HAP-1 (cell line): ENCODE results near the gene CD55.

ENCODE experiments used
- DNase-seq, 2 experiments: peaks; one replicate each; pipeline ENCODE4 v3.0.0-alpha.2; 2016 to 2020; ENCODE audit warnings: low spot score in 2 of 2
- H3K27me3 ChIP-seq: fragments of 250-450 bp; sonication (Bioruptor Pico); 2 replicates; pipeline ENCODE4 v1.5.1; 2020; ENCODE audit warnings: low read depth, mild to moderate bottlenecking, moderate library complexity
- H3K36me3 ChIP-seq: fragments of 250-450 bp; sonication (Bioruptor Pico); replicated peaks from 2 replicates; pipeline ENCODE4 v1.5.1; 2020; ENCODE audit warnings: mild to moderate bottlenecking
- H3K4me1 ChIP-seq: fragments of 250-450 bp; sonication (Bioruptor Pico); 2 replicates; pipeline ENCODE4 v1.5.1; 2020; ENCODE audit warnings: mild to moderate bottlenecking
- H3K4me3 ChIP-seq: fragments of 250-450 bp; sonication (Bioruptor Pico); 2 replicates; pipeline ENCODE4 v1.5.1; 2020; ENCODE audit warnings: mild to moderate bottlenecking, moderate library complexity
- H3K9me3 ChIP-seq: fragments of 250-450 bp; sonication (Bioruptor Pico); 2 replicates; pipeline ENCODE4 v1.5.1; 2020; ENCODE audit warnings: mild to moderate bottlenecking, moderate library complexity
- in situ Hi-C: fragments of 300-500 bp; cut with MboI; formaldehyde crosslinking; loops from 3 replicates; pipeline ENCODE4 v1.14.3; 2020; ENCODE audit warnings: low sequenced_read_pairs, inconsistent platforms, mixed read lengths

Gene CD55

GRCh38 chr1:207328908-207329440, 7.5 kb downstream of the CD55 start:
- in situ Hi-C loops = no loop called here

GRCh38 chr1:207329469-207329868, 8.0 kb downstream of the CD55 start:
- H3K36me3 ChIP-seq = peaks cover 79% of the 10 kb centered on the region
- H3K4me1 ChIP-seq = no peaks in the 10 kb centered on the region
- in situ Hi-C loops = no loop called here

More at GRCh38 chr1:207328908-207329440, 7.5 kb downstream of the CD55 start:
- Histone ChIP-seq H3K9me3 (peaks cover 3% of the 10 kb centered on the region; the same call in 1 of the 2 replicates), H3K27me3 (no peaks in the 10 kb centered on the region), H3K4me1 (no peaks in the 10 kb centered on the region), H3K36me3 (peaks cover 79% of the 10 kb centered on the region), H3K4me3 (no peak overlapping the region)
- DNase-seq = no peak

GRCh38 chr1:207330011-207330710, 8.7 kb downstream of the CD55 start:
- peaks cover 3% of the 10 kb centered on the region; the same call in 1 of the 2 replicates for H3K9me3 ChIP-seq
- peaks cover 77% of the 10 kb centered on the region for H3K36me3 ChIP-seq
- H3K27me3 ChIP-seq = no peaks in the 10 kb centered on the region
- no peak for DNase-seq
- H3K4me3 ChIP-seq = no peak overlapping the region
- no peaks in the 10 kb centered on the region for H3K4me1 ChIP-seq
- in situ Hi-C loops = no loop called here

More at GRCh38 chr1:207329469-207329868, 8.0 kb downstream of the CD55 start:
- H3K27me3 ChIP-seq = no peaks in the 10 kb centered on the region
- no peak for DNase-seq
- peaks cover 3% of the 10 kb centered on the region; the same call in 1 of the 2 replicates for H3K9me3 ChIP-seq
- no peak overlapping the region for H3K4me3 ChIP-seq

- no peaks in the 10 kb centered on the region for H3K4me1 ChIP-seq
- peaks cover 3% of the 10 kb centered on the region; the same call in 1 of the 2 replicates for H3K9me3 ChIP-seq
- no peak overlapping the region for H3K4me3 ChIP-seq
- H3K27me3 ChIP-seq = no peaks in the 10 kb centered on the region
- H3K36me3 ChIP-seq = peaks cover 72% of the 10 kb centered on the region
- in situ Hi-C loops = no loop called here
- no peak for DNase-seq
These were observed 10.2 kb downstream of the CD55 start for GRCh38 chr1:207331354-207332313.

- peaks cover 72% of the 10 kb centered on the region for H3K36me3 ChIP-seq
- no peaks in the 10 kb centered on the region for H3K27me3 ChIP-seq
- peaks cover 3% of the 10 kb centered on the region; the same call in 1 of the 2 replicates for H3K9me3 ChIP-seq
- in situ Hi-C loops = no loop called here
- H3K4me1 ChIP-seq = no peaks in the 10 kb centered on the region
- DNase-seq = no peak
- H3K4me3 ChIP-seq = no peak overlapping the region
These were observed 11.6 kb downstream of the CD55 start for GRCh38 chr1:207333009-207333600.

GRCh38 chr1:207333620-207334019, 12.1 kb downstream of the CD55 start:
- no peak overlapping the region for H3K4me3 ChIP-seq
- H3K36me3 ChIP-seq = peaks cover 67% of the 10 kb centered on the region
- H3K27me3 ChIP-seq = no peaks in the 10 kb centered on the region
- in situ Hi-C loops = no loop called here
- peaks cover 3% of the 10 kb centered on the region; the same call in 1 of the 2 replicates for H3K9me3 ChIP-seq
- DNase-seq = no peak
- no peaks in the 10 kb centered on the region for H3K4me1 ChIP-seq

- in situ Hi-C loops = no loop called here
- Histone ChIP-seq H3K9me3 (peaks cover 3% of the 10 kb centered on the region; the same call in 1 of the 2 replicates), H3K4me3 (no peak overlapping the region), H3K36me3 (peaks cover 64% of the 10 kb centered on the region), H3K27me3 (no peaks in the 10 kb centered on the region), H3K4me1 (no peaks in the 10 kb centered on the region)
- no peak for DNase-seq
These were observed 12.9 kb downstream of the CD55 start for GRCh38 chr1:207334337-207334736.

- DNase-seq = no peak
- peaks cover 3% of the 10 kb centered on the region; the same call in 1 of the 2 replicates for H3K9me3 ChIP-seq
- no peak overlapping the region for H3K4me3 ChIP-seq
- in situ Hi-C loops = no loop called here
- H3K4me1 ChIP-seq = no peaks in the 10 kb centered on the region
- H3K27me3 ChIP-seq = no peaks in the 10 kb centered on the region
- H3K36me3 ChIP-seq = peaks cover 69% of the 10 kb centered on the region
These were observed 13.7 kb downstream of the CD55 start for GRCh38 chr1:207335138-207335537.

- in situ Hi-C loops = no loop called here
- Histone ChIP-seq H3K4me1 (no peaks in the 10 kb centered on the region), H3K36me3 (peaks cover 70% of the 10 kb centered on the region), H3K4me3 (no peak overlapping the region), H3K9me3 (peaks cover 3% of the 10 kb centered on the region; the same call in 1 of the 2 replicates), H3K27me3 (no peaks in the 10 kb centered on the region)
- no peak for DNase-seq
These were observed 14.4 kb downstream of the CD55 start for GRCh38 chr1:207335695-207336363.

GRCh38 chr1:207336559-207337467, 15.3 kb downstream of the CD55 start:
- Histone ChIP-seq H3K4me3 (no peak overlapping the region), H3K4me1 (no peaks in the 10 kb centered on the region), H3K9me3 (peaks cover 3% of the 10 kb centered on the region; the same call in 1 of the 2 replicates), H3K36me3 (peaks cover 65% of the 10 kb centered on the region), H3K27me3 (no peaks in the 10 kb centered on the region)
- in situ Hi-C loops = no loop called here
- no peak for DNase-seq

- Histone ChIP-seq H3K9me3 (no peaks in the 10 kb centered on the region), H3K4me3 (no peak overlapping the region), H3K4me1 (peaks cover 27% of the 10 kb centered on the region), H3K36me3 (peaks cover 33% of the 10 kb centered on the region), H3K27me3 (no peaks in the 10 kb centered on the region)
- in situ Hi-C loops = no loop called here
- no peak for DNase-seq
These were observed 20.9 kb downstream of the CD55 start for GRCh38 chr1:207342332-207342731.

- DNase-seq = no peak
- H3K9me3 ChIP-seq = peaks cover 6% of the 10 kb centered on the region
These were observed 22.2 kb downstream of the CD55 start for GRCh38 chr1:207343675-207344074.

More at GRCh38 chr1:207343675-207344074, 22.2 kb downstream of the CD55 start:
- H3K4me3 ChIP-seq = no peak overlapping the region
- H3K27me3 ChIP-seq = no peaks in the 10 kb centered on the region
- peaks cover 39% of the 10 kb centered on the region for H3K36me3 ChIP-seq
- in situ Hi-C loops = no loop called here
- peaks cover 27% of the 10 kb centered on the region for H3K4me1 ChIP-seq
